ENCODE measurements around the gene GZMA.
"Not testable (repeated sequence)": the region's sequence is repeated elsewhere in the genome, so short reads cannot be mapped to it uniquely, and the experiment has no call there.

The GZMA gene

GRCh38 chr5:55102348-55102747, at the start of gene GZMA:
Gene GZMA, plus strand, starts transcription at chr5:55102646. Its CDS starts 37 bp downstream, at chr5:55102683.
- DNase-seq (ENCODE audit: low read depth in 2 of 2) = peak in 1 of 2 donors; percentile 6

DNA sequence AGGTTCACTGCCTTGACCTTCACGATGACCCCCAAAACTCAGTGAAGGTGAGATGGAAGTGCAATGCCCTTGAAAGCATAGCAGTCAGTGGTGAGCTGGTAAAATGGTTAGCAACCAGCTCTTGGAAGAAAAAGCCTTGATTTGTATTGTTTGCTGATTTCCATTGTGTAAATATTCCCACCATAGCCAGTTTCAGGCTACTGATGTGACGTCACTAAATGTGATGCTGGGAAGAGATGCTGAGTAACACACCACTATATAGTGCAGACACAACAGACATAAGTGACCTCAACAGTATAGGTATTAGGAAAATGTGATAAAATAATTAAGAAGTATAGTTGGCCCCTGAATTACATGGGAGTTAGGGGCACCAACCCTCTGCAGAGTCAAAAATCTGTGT, 47.3 kb upstream of the GZMA start:
- DNase-seq (ENCODE audit: low read depth in 2 of 2) = no peak

- DNase-seq (ENCODE audit: low read depth in 2 of 2) = peak; percentile 28 to 44
Measured at GRCh38 chr5:55062039-55062779, 40.2 kb upstream of the GZMA start.

DNA sequence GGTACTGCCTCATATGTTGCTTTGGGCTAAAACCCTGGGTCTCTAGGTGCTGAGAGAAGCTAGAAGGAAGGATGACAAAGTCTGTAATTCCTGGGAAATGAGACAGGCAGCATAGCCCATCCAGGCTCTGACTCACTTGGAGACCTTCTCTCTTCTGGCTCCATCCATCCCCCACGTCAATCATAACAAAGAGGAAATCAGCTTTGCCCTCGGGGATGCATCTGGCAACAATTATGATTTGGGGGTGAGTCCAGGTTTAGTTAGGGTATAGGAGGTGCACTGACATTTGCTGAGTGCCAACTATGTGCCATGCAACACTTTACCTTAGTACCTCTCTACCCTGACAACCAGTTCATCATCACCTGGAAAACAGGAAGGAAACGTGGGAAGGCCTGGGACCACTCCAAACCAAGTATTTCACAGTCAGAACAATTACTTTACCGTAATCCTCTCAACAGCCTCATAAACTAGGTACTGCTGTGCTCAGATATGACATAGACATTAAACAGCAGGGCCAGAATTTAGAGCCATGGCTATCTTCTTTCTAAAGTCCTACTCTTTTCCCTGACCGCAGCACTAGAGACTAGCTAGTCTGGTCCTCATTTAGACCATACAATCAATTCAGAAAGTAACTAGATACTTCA, 39.1 kb upstream of the GZMA start:
- no peak for DNase-seq (ENCODE audit: low read depth in 2 of 2)

DNA sequence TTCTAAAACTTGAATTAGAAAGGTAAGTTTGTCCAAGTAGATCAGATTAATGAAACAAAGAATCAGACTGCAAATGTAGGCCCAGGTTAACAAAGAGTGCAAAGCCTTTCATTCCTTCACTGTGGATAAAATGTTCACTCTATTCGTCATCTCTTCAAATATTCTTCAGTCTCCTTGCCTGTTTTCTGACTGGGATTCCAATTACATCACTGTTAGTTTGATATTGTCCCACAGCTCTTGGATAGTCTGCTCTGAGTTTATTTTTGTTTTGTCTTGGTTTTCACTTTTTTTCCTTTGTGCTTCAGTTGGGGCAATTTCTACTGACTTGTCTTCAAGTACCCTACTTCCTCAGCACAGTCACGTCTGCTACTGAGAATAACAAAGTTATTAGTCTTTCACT, 38.5 kb upstream of the GZMA start:
- DNase-seq (ENCODE audit: low read depth in 2 of 2) = no peak

DNA sequence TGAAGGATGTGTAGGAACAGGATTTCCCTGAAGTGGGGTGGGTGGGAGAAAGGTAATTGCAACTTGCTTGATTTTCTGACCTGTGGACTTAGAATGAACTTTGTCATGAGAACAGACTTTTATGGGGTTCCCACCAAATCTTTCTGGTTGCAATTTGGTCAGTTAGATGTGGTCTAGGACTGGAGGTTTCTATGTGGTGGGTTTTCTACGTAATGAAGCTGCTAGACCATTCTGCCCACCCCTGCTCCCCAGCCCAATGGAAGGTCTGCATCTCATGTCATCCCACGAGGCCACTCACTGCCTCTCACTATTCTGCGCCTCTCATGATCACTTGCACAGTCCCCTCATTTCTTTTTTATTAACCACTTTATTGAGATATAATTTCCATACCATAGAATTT, 37.9 kb upstream of the GZMA start:
- DNase-seq (ENCODE audit: low read depth in 2 of 2) = no peak

DNA sequence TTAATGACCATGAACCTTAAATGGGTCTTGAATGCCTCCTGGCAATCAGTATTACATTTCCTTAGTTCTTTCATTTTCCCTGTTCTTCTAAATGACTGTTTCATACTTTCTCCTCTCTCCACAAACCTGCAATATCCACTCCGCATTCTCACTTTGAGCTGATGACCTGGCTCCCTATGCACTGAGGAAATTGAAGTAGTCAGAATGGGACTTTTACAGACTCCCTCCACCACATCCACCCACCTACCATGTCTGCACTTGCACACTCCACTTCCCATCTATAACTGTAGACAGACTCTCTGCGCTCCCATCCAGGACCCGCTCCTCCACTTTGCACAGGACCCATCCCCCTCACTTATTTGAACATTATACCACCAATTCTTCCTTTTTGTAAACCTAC, 36.2 kb upstream of the GZMA start:
- DNase-seq (ENCODE audit: low read depth in 2 of 2) = no peak

DNA sequence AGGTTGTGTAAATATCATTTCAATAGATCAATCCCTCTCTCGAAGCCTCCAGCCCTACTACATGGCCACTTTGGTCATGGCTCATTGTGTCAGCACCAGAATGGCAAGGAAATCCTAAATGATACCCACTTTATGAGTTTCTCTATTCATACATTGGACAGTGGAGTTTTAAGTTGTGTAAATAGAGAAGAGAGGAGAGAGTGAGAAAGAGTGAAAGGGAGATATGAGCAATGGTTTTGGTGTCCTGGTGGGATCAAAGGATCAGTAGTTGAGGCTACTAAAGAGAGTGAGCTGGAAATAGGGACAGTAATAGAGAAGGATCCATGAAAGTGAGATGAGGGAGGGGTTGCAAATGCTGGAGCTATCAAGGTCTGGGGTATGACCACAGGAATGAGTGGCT, 31.5 kb upstream of the GZMA start:
- no peak for DNase-seq (ENCODE audit: low read depth in 2 of 2)

DNA sequence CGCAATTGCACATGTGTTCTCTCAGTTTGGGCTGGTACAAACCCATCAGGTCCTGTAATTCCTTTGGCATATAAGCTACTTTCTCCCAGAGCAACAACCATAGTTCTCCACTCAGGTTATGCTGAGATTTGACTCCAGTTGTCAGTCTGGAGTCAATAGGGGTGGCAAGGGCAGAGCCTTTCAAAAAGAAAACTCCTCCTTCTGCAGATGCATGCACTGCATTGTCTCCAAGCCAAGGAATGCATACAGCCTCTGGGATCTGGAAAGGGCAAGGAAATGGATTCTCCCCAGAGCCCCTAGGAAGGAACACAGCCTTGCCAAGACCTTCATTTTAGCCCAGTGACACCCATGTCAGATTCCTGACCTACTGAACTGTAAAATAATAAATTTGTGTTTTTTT, 31.0 kb upstream of the GZMA start:
- no peak for DNase-seq (ENCODE audit: low read depth in 2 of 2)

DNA sequence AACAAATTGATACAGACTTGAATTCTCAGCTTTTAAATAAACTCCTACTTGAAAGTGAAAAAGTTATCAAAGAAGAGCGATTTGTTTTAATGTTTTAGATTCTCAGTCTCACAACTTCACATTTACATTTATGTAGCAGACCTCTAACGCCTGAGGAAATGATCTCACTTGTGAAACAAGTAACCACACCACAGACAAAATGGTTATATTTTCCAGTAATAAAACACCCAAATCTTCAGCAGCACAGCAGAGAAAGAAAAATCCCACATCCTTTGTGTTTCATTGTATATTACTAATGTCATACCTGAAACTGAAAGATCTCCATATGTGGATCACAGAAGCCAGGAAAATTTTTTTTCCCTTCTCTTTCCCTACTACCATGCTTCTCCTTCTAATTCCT, 29.8 kb upstream of the GZMA start:
- no peak for DNase-seq (ENCODE audit: low read depth in 2 of 2)

- no peak for DNase-seq (ENCODE audit: low read depth in 2 of 2)
Measured at GRCh38 chr5:55073211-55073610, 29.2 kb upstream of the GZMA start.

DNA sequence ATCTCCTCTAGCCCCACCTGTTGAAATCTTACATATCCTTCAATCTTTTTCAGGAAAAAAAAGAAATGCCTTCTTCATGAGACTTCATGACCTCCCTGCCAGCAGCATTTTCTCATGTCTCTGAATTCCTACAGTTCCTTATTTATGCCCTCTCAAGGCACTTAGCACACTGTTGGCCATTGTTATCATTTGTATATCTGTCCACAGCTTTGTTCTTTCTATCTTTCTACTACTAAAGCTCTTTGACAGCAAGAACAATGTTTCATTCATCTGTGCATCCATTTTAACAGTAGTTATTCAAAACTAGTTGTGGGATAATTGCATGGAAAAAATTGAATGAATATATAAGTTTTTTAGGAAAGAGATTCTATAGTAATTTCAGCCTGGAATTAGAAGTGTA, 20.9 kb upstream of the GZMA start:
- DNase-seq (ENCODE audit: low read depth in 2 of 2) = no peak

- DNase-seq (ENCODE audit: low read depth in 2 of 2) = not testable (repeated sequence)
Measured at GRCh38 chr5:55089301-55089700, 13.1 kb upstream of the GZMA start.

GRCh38 chr5:55091011-55091410, 11.4 kb upstream of the GZMA start:
- not testable (repeated sequence) for DNase-seq (ENCODE audit: low read depth in 2 of 2)

- DNase-seq (ENCODE audit: low read depth in 2 of 2) = no peak
Measured at GRCh38 chr5:55096182-55096581, 6.3 kb upstream of the GZMA start.

GRCh38 chr5:55096861-55097260, 5.6 kb upstream of the GZMA start:
- no peak for DNase-seq (ENCODE audit: low read depth in 2 of 2)

- not testable (repeated sequence) for DNase-seq (ENCODE audit: low read depth in 2 of 2)
Measured at GRCh38 chr5:55101148-55101547, 1.3 kb upstream of the GZMA start.

DNA sequence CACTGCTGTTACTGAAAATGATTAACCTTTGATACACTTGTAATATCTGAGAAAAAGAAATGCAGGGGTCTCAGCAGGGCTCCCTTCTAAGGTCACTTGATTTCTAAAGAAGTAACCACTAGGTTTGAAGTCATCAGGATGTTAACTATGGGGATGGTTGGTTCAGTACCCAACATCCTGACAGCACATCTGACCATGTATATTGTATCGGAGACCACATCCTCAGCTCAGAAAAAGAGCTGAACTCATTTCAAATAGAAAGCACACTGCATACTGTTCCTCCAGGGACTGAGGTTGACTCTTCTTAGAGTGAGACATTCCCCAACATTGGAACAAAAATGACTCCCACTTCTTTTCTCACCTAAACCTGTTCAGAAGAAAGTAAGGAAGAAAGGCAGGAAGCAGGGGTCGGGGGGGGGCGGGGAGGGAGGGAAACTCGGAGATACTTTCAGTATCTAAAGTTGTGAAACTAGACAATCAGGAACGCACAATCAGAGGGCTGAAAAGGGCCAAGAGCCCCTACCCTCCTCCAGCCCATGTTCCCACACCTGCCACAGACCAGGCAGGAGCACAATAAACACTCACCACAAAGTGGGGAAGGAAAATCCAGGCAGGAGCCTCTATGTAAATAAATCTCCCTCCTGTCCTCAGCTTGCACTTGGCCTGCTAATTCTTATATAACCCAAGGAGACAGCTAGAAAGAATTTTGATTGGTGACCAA, 730 bp upstream of the GZMA start:
- DNase-seq (ENCODE audit: low read depth in 2 of 2) = no peak

- DNase-seq (ENCODE audit: low read depth in 2 of 2) = no peak
Measured at GRCh38 chr5:55104036-55104772, 1.8 kb downstream of the GZMA start.

DNA sequence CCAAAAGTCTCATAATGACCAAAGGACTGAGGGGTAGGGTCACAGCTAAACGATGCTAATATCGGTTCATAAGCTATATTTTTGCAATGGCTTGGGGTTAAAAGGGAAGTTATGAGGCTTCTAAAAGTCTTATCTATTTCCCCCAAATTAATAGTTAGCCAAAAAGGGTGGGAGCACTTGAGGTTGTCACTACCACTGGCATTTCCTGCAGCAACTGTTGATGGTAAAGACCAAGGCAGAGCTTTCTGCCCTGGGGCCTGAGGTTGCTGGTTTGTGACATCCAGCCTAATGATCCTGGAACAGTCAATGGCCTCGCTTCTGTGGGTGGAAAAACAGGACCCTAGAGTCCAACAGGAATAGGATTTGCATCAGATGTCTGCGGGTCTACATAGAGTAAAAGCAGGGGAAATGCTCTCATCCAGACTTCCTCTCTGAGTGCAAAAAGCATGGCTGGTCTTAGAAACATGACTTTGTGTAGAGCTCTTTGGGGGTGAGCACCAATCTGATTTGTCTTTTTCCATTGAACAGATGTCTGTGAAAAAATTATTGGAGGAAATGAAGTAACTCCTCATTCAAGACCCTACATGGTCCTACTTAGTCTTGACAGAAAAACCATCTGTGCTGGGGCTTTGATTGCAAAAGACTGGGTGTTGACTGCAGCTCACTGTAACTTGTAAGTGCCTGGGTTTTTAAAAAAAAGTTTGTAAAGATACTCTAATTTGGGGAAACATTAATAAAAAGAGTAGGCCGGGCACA, 2.7 kb downstream of the GZMA start:
- DNase-seq (ENCODE audit: low read depth in 2 of 2) = no peak

GRCh38 chr5:55105976-55106375, 3.5 kb downstream of the GZMA start:
- not testable (repeated sequence) for DNase-seq (ENCODE audit: low read depth in 2 of 2)
